Fibroblast of lung (primary cell): ENCODE results near the gene CIAO2A. TPM values are rescaled to one million over a fixed set of nuclear protein-coding genes. Genes with fewer than 3 reads are reported as not detected.
A peak's percentile ranks its signal among the peaks of the same experiment; 100 is the strongest.

ENCODE experiments used
- DNase-seq, 2 donors: peaks; one replicate each; pipeline versions ENCODE4 v3.0.0 to v3.0.0-alpha.2; 2010; ENCODE audit warnings: low read depth in 2 of 2
- H2AFZ ChIP-seq: 2 replicates; pipeline ENCODE4 v1.5.1; 2012; ENCODE audit warnings: low read length, control low read depth, inconsistent platforms
- H3K27ac ChIP-seq: 2 replicates; pipeline ENCODE4 v1.5.1; 2011; ENCODE audit warnings: low read length, control low read depth; ENCODE audit not compliant: insufficient read depth
- H3K27me3 ChIP-seq: 2 replicates; pipeline ENCODE4 v1.5.1; 2011; ENCODE audit warnings: mild to moderate bottlenecking, low read length; ENCODE audit not compliant: control insufficient read depth, insufficient read depth
- H3K36me3 ChIP-seq: 2 replicates; pipeline ENCODE4 v1.5.1; 2011; ENCODE audit warnings: low read length; ENCODE audit not compliant: control insufficient read depth, insufficient read depth
- H3K4me1 ChIP-seq: 2 replicates; pipeline ENCODE4 v1.5.1; 2011; ENCODE audit warnings: low read length; ENCODE audit not compliant: control insufficient read depth, insufficient read depth; ENCODE audit errors: extremely low read depth
- H3K4me2 ChIP-seq: 2 replicates; pipeline ENCODE4 v1.5.1; 2011; ENCODE audit warnings: low read length, control low read depth; ENCODE audit not compliant: insufficient read depth; ENCODE audit errors: extremely low read depth
- H3K4me3 ChIP-seq, 4 experiments: fragments of 200-600 bp in 1 of 4; sonication (generic) in 1 of 4; replicated peaks in 1 of 4; 2 replicates each; pipeline ENCODE4 v1.5.1; 2011 to 2016; ENCODE audit warnings: low read length in 4 of 4, low read depth in 3 of 4, mild to moderate bottlenecking in 3 of 4, control low read depth in 2 of 4, inconsistent platforms in 1 of 4, mixed read lengths in 1 of 4; ENCODE audit not compliant: insufficient read depth in 1 of 4; ENCODE audit errors: control extremely low read depth in 1 of 4
- H3K79me2 ChIP-seq: 2 replicates; pipeline ENCODE4 v1.5.1; 2012; ENCODE audit warnings: mild to moderate bottlenecking, low read length, inconsistent platforms; ENCODE audit not compliant: control insufficient read depth, insufficient read depth
- H3K9ac ChIP-seq: 2 replicates; pipeline ENCODE4 v1.5.1; 2011; ENCODE audit warnings: mild to moderate bottlenecking, low read length, control low read depth; ENCODE audit not compliant: insufficient read depth
- H3K9me3 ChIP-seq: 2 replicates; pipeline ENCODE4 v1.5.1; 2012; ENCODE audit warnings: low read depth, low read length; ENCODE audit not compliant: control insufficient read depth, insufficient read depth
- H4K20me1 ChIP-seq: 2 replicates; pipeline ENCODE4 v1.5.1; 2011; ENCODE audit warnings: low read length; ENCODE audit not compliant: control insufficient read depth, insufficient read depth; ENCODE audit errors: extremely low read depth
- EZH2 ChIP-seq: IDR thresholded peaks from 2 replicates; pipeline ENCODE4 v1.5.1; 2012; ENCODE audit warnings: low read length, control low read depth, mild to moderate bottlenecking; ENCODE audit errors: missing control alignments
- polyA plus RNA-seq, 2 donors: library from polyadenylated mRNA; depleted of rRNA in 1 of 2; stranded (reverse) in 1 of 2; unstranded in 1 of 2; fragments of >200 nt; gene quantifications; 2 replicates each; pipeline ENCODE4 v1.2.1, GENCODE V29; 2011 to 2012; ENCODE audit warnings: missing spikeins in 1 of 2
- total RNA-seq: library from RNA; depleted of rRNA; stranded (reverse); fragments of >200 nt; gene quantifications from 2 replicates; pipeline ENCODE4 v1.2.1, GENCODE V29; 2014
- TF ChIP-seq, protein P1 (sequence below), 2 donors: IDR thresholded peaks in 1 of 2; conservative IDR thresholded peaks in 1 of 2; 1 replicate in 1 of 2; 2 replicates in 1 of 2; pipeline ENCODE4 v1.5.1; 2011 to 2012; ENCODE audit warnings: low read length in 2 of 2, control low read depth in 1 of 2, inconsistent platforms in 1 of 2, low read depth in 1 of 2, mild to moderate bottlenecking in 1 of 2

CIAO2A gene
- total and polyA plus RNA-seq, 2 donors (not counting 1 experiment from before 2014, with no cell fraction given) = 48.7 to 59.1 TPM

DNA sequence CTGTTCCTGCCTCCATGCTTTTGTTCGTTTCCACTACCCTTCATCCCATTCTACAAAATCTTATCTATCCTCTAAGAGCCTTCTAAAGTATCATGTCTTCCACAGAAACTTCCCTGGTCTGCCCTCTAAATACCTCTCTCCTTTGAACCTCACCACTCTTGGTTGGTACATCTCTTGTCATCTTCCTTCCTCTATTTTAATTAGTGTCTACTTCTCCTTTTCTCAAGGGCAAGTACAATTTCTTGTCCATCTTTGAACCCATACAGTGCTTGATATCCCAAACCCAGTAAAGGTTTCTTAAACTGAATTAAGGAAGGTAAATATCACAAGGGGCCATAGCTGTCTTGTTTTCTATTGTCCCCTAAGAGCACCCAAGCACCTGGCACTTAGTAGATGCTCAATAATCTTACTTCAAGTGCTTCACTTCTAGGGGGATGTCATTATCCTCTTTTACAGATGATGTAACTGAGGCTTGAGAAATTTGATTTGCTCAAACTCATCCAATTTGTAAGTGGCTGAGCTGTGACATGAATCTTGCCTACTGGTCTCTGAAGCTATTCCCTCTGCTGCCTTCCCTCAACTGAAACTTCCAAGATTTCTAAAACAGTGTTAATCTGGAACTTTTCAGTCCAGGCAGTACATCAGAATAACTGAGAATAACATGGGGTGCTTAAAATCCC lies 44.7 kb downstream of the CIAO2A start:
- no peaks in the 10 kb centered on the region for H3K36me3 ChIP-seq
- H4K20me1 ChIP-seq = no peaks in the 10 kb centered on the region
- peaks cover 13% of the 10 kb centered on the region for H3K27me3 ChIP-seq
- H3K4me3 ChIP-seq = no peak overlapping the region
- H3K4me2 ChIP-seq = no peak overlapping the region
- H3K9ac ChIP-seq = no peak overlapping the region
- no peak overlapping the region for H3K27ac ChIP-seq
- H3K4me1 ChIP-seq = peaks cover 6% of the 10 kb centered on the region
- H3K79me2 ChIP-seq = no peaks in the 10 kb centered on the region
- TF ChIP-seq, protein P1, sequence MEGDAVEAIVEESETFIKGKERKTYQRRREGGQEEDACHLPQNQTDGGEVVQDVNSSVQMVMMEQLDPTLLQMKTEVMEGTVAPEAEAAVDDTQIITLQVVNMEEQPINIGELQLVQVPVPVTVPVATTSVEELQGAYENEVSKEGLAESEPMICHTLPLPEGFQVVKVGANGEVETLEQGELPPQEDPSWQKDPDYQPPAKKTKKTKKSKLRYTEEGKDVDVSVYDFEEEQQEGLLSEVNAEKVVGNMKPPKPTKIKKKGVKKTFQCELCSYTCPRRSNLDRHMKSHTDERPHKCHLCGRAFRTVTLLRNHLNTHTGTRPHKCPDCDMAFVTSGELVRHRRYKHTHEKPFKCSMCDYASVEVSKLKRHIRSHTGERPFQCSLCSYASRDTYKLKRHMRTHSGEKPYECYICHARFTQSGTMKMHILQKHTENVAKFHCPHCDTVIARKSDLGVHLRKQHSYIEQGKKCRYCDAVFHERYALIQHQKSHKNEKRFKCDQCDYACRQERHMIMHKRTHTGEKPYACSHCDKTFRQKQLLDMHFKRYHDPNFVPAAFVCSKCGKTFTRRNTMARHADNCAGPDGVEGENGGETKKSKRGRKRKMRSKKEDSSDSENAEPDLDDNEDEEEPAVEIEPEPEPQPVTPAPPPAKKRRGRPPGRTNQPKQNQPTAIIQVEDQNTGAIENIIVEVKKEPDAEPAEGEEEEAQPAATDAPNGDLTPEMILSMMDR (conservative IDR thresholded peaks at IDR 0.05 in 1 of 2, IDR thresholded peaks at IDR 0.05 in 1 of 2; ENCODE audit: low read depth in 1 of 2, low read length in 2 of 2) = no peak
- no peak overlapping the region for H2AFZ ChIP-seq
- no peak for DNase-seq
- no peaks in the 10 kb centered on the region for H3K9me3 ChIP-seq

DNA sequence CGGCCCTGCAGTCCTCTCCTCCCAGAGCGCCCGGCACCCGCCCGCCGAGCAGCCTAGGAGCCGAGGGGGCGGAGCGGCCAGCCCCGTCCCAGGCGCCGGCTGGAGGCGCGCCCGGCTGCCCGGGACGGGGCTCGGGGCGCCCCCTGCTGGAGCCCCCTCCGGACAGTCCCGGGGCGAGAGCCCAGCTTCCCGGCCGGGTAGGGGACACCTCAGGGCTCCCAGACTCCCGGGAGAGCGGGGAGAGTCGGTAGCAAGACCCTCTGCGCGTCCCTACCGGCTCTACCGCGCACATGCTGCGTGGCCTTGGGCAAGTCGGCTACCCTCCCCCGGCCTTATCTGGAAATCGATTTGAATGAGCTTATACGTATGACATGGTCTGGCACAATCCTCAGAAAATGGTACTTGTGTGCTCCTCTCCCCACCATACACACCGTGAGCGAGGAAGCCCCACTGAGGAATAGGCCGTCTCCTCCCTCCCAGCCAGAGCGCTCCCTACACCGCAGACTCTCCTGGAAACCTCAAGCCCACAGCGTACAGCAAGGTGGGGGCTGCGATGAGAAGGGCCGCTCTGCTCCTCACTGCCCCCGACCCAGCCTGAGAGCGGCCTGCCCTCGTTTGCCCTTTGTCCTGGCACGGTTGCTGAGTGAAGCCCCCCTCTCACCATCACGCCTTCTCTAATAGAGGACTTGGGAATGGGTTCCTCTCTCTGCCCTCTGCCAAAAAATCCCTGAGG lies 47.1 kb downstream of the CIAO2A start, which contains the start of gene DAPK2:
DAPK2 (minus strand) TSS at position 65 of the 733 bp plus-strand sequence. CDS start 6,224 bp downstream, outside the sequence.
- H3K36me3 ChIP-seq = no peaks in the 10 kb centered on the region
- H3K4me3 ChIP-seq = peak within 1 kb of the TSS; percentile 26 to 65 (median 42)
- peak within 1 kb of the TSS; percentile 80 for H2AFZ ChIP-seq
- H4K20me1 ChIP-seq = no peaks in the 10 kb centered on the region
- no peak within 1 kb of the TSS for H3K27ac ChIP-seq
- H3K9ac ChIP-seq = peak within 1 kb of the TSS; percentile 51
- H3K27me3 ChIP-seq = peaks cover 13% of the 10 kb centered on the region
- H3K9me3 ChIP-seq = no peaks in the 10 kb centered on the region
- DNase-seq = peak; percentile 44 to 51
- no peaks in the 10 kb centered on the region for H3K79me2 ChIP-seq
- H3K4me2 ChIP-seq = peak within 1 kb of the TSS; percentile 86
- peaks cover 6% of the 10 kb centered on the region for H3K4me1 ChIP-seq
- TF ChIP-seq, protein P1 (conservative IDR thresholded peaks at IDR 0.05 in 1 of 2, IDR thresholded peaks at IDR 0.05 in 1 of 2; ENCODE audit: low read depth in 1 of 2, low read length in 2 of 2) = peak; percentile 41 to 57
- TF ChIP-seq EZH2 = no peak

DNA sequence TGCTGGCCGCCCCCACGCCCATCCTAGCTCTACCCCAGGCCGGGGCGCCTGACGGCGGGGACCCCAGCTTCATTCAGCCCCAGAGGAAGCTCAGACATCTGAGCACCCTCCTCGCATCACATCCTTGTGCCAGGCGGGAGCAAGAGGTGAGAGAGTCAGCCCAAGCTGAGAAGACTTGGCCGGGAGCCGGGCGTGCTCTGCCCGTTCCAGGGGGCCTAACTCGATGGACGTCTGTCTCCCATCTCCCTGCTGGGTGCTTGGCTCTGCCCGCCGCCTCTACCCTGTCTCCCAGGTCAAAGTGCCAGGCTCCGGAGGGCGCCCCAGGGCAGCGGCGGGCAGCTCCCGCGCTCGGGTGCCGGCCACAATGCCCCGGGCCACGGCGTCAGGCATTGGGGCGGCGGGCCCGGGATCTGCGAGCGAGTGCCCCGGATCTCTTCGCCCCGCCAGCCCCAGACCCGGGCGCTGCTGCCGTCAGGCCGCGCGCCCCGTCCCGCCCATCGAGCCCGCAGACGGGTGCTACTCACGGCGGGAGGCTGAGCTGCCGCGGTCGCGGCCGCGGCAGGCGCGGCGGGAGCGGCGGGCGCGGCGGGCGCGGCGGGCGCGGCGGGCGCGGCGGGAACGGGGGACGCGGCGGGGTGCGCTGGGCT lies 47.7 kb downstream of the CIAO2A start:
- Histone ChIP-seq H3K79me2 (no peaks in the 10 kb centered on the region), H3K4me3 (peak overlapping the region; percentile 3 to 65 (median 42)), H3K27ac (no peak overlapping the region), H4K20me1 (no peaks in the 10 kb centered on the region), H3K9me3 (no peaks in the 10 kb centered on the region), H3K36me3 (no peaks in the 10 kb centered on the region), H3K9ac (peak overlapping the region; percentile 51), H2AFZ (no peak overlapping the region), H3K4me1 (peaks cover 6% of the 10 kb centered on the region), H3K4me2 (peak overlapping the region; percentile 65), H3K27me3 (peaks cover 13% of the 10 kb centered on the region)
- TF ChIP-seq, protein P1 (conservative IDR thresholded peaks at IDR 0.05 in 1 of 2, IDR thresholded peaks at IDR 0.05 in 1 of 2; ENCODE audit: low read depth in 1 of 2, low read length in 2 of 2) = no peak
- no peak for TF ChIP-seq EZH2
- peak in 1 of 2 donors; percentile 11 for DNase-seq
